Mucosa of gallbladder (tissue), 1 donor: Measurements from ENCODE around the gene ITGB4. TPM values are rescaled to one million over a fixed set of nuclear protein-coding genes. Genes with fewer than 3 reads are reported as not detected.
"Not testable (repeated sequence)": the region's sequence is repeated elsewhere in the genome, so short reads cannot be mapped to it uniquely, and the experiment has no call there.

Experiments used
- DNase-seq: peaks from one replicate; pipeline ENCODE4 v3.0.0-alpha.2; 2020; ENCODE audit warnings: low spot score
- total RNA-seq: library from RNA; stranded (reverse); gene quantifications from one replicate; pipeline ENCODE4 v1.2.1, GENCODE V29; 2021
- donor health status: DM: no; HTN: no; CAD: no.

ITGB4 gene
- total RNA-seq, 1 donor from 2014 or later, result 317 TPM

GRCh38 chr17:75769536-75769935 lies 48.3 kb downstream of the ITGB4 start:
- peak; percentile 66 for DNase-seq

GRCh38 chr17:75771334-75772281 lies 50.3 kb downstream of the ITGB4 start:
- DNase-seq, result no peak

GRCh38 chr17:75773121-75773807 lies 52.0 kb downstream of the ITGB4 start:
- DNase-seq, result no peak

- DNase-seq, result no peak
These were observed 52.7 kb downstream of the ITGB4 start for GRCh38 chr17:75773808-75774470.

GRCh38 chr17:75774471-75774990 lies 53.3 kb downstream of the ITGB4 start:
- DNase-seq, result no peak

- no peak for DNase-seq
These were observed 53.9 kb downstream of the ITGB4 start for GRCh38 chr17:75774991-75775668.

GRCh38 chr17:75776386-75777295 lies 55.4 kb downstream of the ITGB4 start:
- no peak for DNase-seq

GRCh38 chr17:75777296-75777922 lies 56.1 kb downstream of the ITGB4 start:
- DNase-seq, result no peak

GRCh38 chr17:75778066-75778860 lies 57.0 kb downstream of the ITGB4 start:
- DNase-seq, result not testable (repeated sequence)

GRCh38 chr17:75778861-75779249 lies 57.6 kb downstream of the ITGB4 start:
- no peak for DNase-seq

GRCh38 chr17:75779250-75779986 lies 58.2 kb downstream of the ITGB4 start:
- DNase-seq, result peak; percentile 99

GRCh38 chr17:75779987-75780889 lies 59.0 kb downstream of the ITGB4 start:
- DNase-seq, result no peak

- no peak for DNase-seq
These were observed 62.0 kb downstream of the ITGB4 start for GRCh38 chr17:75783069-75783783.

- DNase-seq, result peak; percentile 43
These were observed 62.7 kb downstream of the ITGB4 start for GRCh38 chr17:75783803-75784472.

- peak; percentile 99 for DNase-seq
These were observed 63.3 kb downstream of the ITGB4 start, which contains the start of gene UNK for GRCh38 chr17:75784473-75785015. Gene UNK (plus strand): TSS chr17:75784806. CDS start chr17:75784881, 75 bp downstream.
